Activated CD8-positive, alpha-beta T cell treated with anti-CD3 and anti-CD28 coated beads for 36 hours (primary cell): Measurements from ENCODE around the gene BPNT1. TPM values are rescaled to one million over a fixed set of nuclear protein-coding genes. Genes with fewer than 3 reads are reported as not detected.
A peak's percentile ranks its signal among the peaks of the same experiment; 100 is the strongest.

Experiments
- ATAC-seq: fragments of 200-7000 bp; cut with Tn5 transposase; one replicate; pipeline ENCODE4 v1.10.0; 2021; ENCODE audit warnings: mild to moderate bottlenecking, moderate library complexity
- CTCF ChIA-PET: fragments of 350-600 bp; sonication (Branson Sonifier 250); formaldehyde crosslinking; loops from one replicate; lab custom pipeline; 2021; ENCODE audit warnings: antibody characterized with exemption; lab: Charles Lee
- POLR2A ChIA-PET: fragments of 350-600 bp; sonication (Branson Sonifier 250); formaldehyde crosslinking; loops from one replicate; lab custom pipeline; 2021; ENCODE audit warnings: antibody characterized with exemption; lab: Charles Lee
- DNase-seq: peaks from one replicate; pipeline ENCODE4 v3.0.0-alpha.2; 2020
- H3K27ac Mint-ChIP-seq: one replicate; pipeline ENCODE4 v1.8.0; 2021; ENCODE audit warnings: mild to moderate bottlenecking, mixed read lengths
- H3K27me3 Mint-ChIP-seq: one replicate; pipeline ENCODE4 v1.8.0; 2021; ENCODE audit warnings: mixed read lengths
- H3K36me3 Mint-ChIP-seq: one replicate; pipeline ENCODE4 v1.8.0; 2021; ENCODE audit warnings: low read depth, mixed read lengths
- H3K4me1 Mint-ChIP-seq: one replicate; pipeline ENCODE4 v1.8.0; 2021; ENCODE audit warnings: low read depth, mixed read lengths
- H3K4me3 Mint-ChIP-seq: one replicate; pipeline ENCODE4 v1.8.0; 2021; ENCODE audit warnings: mild to moderate bottlenecking, moderate library complexity, mixed read lengths
- H3K9me3 Mint-ChIP-seq: one replicate; pipeline ENCODE4 v1.8.0; 2021; ENCODE audit warnings: mixed read lengths
- CTCF ChIP-seq: fragments of 200-600 bp; IDR thresholded peaks from one replicate; pipeline ENCODE4 v1.8.0; 2022; ENCODE audit warnings: antibody characterized with exemption, mild to moderate bottlenecking
- intact Hi-C: fragments of 100-400 bp; cut with micrococcal nuclease; formaldehyde crosslinking; loops from one replicate; pipeline ENCODE4 v1.10.0; 2022
- total RNA-seq, 2 experiments: library from RNA; stranded (reverse); gene quantifications; one replicate each; pipeline ENCODE4 v1.2.3, GENCODE V29; 2021

The BPNT1 gene
- total RNA-seq, 2 experiments from 2014 or later: 19.6 to 25.3 TPM

- ATAC-seq (no peak), DNase-seq (no peak)
- peaks cover 18% of the 10 kb centered on the region for H3K4me1 Mint-ChIP-seq
- TF ChIP-seq CTCF: no peak
- POLR2A ChIA-PET: interaction anchor here (0.6 kb wide), 1 partner anchor 9 kb away, joined by 3 read pairs; no protein-coding TSS in a partner anchor
- peaks cover 46% of the 10 kb centered on the region for H3K36me3 Mint-ChIP-seq
- intact Hi-C loops: no loop called here
- no peak overlapping the region for H3K27ac Mint-ChIP-seq
- CTCF ChIA-PET: interaction anchor here (0.8 to 1.0 kb wide), 2 partner anchors 30 to 34 kb away, joined by 3 read pairs; no protein-coding TSS in a partner anchor
- H3K4me3 Mint-ChIP-seq: no peak overlapping the region
- no peaks in the 10 kb centered on the region for H3K9me3 Mint-ChIP-seq
- no peaks in the 10 kb centered on the region for H3K27me3 Mint-ChIP-seq
Measured at GRCh38 chr1:220032911-220033310, 56.7 kb downstream of the BPNT1 start.

GRCh38 chr1:220031287-220031686 lies 58.3 kb downstream of the BPNT1 start:
- Mint-ChIP-seq H3K9me3 (no peaks in the 10 kb centered on the region), H3K36me3 (peaks cover 39% of the 10 kb centered on the region), H3K4me3 (no peak overlapping the region), H3K27ac (peak overlapping the region; percentile 8), H3K27me3 (no peaks in the 10 kb centered on the region), H3K4me1 (peaks cover 7% of the 10 kb centered on the region)
- DNase-seq (no peak), ATAC-seq (no peak)
- no peak for TF ChIP-seq CTCF
- CTCF ChIA-PET: interaction anchor here (0.6 to 1.0 kb wide), 2 partner anchors 46 to 82 kb away, joined by 3 read pairs; no protein-coding TSS in a partner anchor
- POLR2A ChIA-PET: no interaction called here
- intact Hi-C loops: no loop called here

- no peaks in the 10 kb centered on the region for H3K9me3 Mint-ChIP-seq
- H3K4me3 Mint-ChIP-seq: no peak overlapping the region
- no peak for ATAC-seq
- ChIA-PET POLR2A (no interaction called here), CTCF (no interaction called here)
- H3K27ac Mint-ChIP-seq: no peak overlapping the region
- TF ChIP-seq CTCF: no peak
- intact Hi-C loops: no loop called here
- H3K4me1 Mint-ChIP-seq: peaks cover 2% of the 10 kb centered on the region
- no peak for DNase-seq
- no peaks in the 10 kb centered on the region for H3K27me3 Mint-ChIP-seq
- H3K36me3 Mint-ChIP-seq: peaks cover 49% of the 10 kb centered on the region
Measured at GRCh38 chr1:220028346-220028895, 61.2 kb downstream of the BPNT1 start.

DNA sequence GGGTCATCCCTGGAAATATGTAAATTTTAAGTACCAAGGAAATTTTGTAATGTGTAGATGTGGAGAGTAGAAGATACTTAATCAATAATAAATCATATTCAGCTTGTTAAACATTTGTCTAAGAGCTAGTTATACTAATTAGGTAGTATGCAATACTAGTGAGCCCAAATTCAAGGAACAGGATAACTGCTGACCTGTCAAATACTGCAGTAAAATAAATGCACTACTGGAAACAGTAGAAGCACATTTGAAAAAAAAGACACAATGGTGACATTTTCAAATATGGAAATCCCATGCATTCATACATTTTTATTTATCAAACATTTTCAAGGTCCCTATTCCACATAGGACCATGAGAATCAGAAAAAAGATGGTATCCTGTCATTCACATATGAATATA lies 70.5 kb downstream of the BPNT1 start:
- ATAC-seq (no peak), DNase-seq (no peak)
- H3K27me3 Mint-ChIP-seq: no peaks in the 10 kb centered on the region
- H3K4me1 Mint-ChIP-seq: peaks cover 10% of the 10 kb centered on the region
- no peak overlapping the region for H3K27ac Mint-ChIP-seq
- peaks cover 63% of the 10 kb centered on the region for H3K36me3 Mint-ChIP-seq
- CTCF ChIA-PET: no interaction called here
- no peak overlapping the region for H3K4me3 Mint-ChIP-seq
- no peak for TF ChIP-seq CTCF
- intact Hi-C loops: no loop called here
- POLR2A ChIA-PET: interaction anchor here (1.0 kb wide), 1 partner anchor 26 kb away, joined by 3 read pairs; no protein-coding TSS in a partner anchor
- H3K9me3 Mint-ChIP-seq: no peaks in the 10 kb centered on the region

DNA sequence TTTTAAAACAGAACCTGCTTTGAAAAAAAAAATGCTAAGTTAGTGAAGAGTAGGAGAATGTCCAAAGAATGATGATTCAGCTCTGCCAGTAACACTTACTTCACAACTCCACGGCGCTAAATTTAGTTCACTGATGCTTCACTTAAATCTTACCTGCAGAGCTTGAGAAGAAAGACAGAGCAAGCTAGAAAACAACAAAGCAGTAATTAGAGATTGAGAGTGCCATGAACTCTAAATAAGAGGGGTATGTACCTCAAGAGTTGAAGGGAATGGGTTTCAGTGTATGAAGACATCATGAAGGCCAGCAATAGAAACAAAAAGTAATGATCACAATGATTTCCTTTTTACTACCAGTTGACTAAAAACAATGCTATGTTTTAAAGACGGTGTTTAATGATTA lies 76.1 kb downstream of the BPNT1 start:
- Mint-ChIP-seq H3K9me3 (no peaks in the 10 kb centered on the region), H3K4me3 (no peak overlapping the region), H3K36me3 (peaks cover 50% of the 10 kb centered on the region), H3K27me3 (no peaks in the 10 kb centered on the region), H3K4me1 (peaks cover 21% of the 10 kb centered on the region), H3K27ac (peak overlapping the region; percentile 69)
- ChIA-PET CTCF (interaction anchor here (0.7 kb wide), 1 partner anchor 170 kb away, joined by 3 read pairs; no protein-coding TSS in a partner anchor), POLR2A (no interaction called here)
- DNase-seq (no peak), ATAC-seq (no peak)
- intact Hi-C loops: no loop called here
- TF ChIP-seq CTCF: no peak
